Cortex of kidney (tissue), 1 donor: ENCODE measurements around the gene MICU2.

Source experiments
- DNase-seq: peaks from one replicate; lab custom pipeline; 2025; lab: John Stamatoyannopoulos, UW

MICU2 gene, protein sequence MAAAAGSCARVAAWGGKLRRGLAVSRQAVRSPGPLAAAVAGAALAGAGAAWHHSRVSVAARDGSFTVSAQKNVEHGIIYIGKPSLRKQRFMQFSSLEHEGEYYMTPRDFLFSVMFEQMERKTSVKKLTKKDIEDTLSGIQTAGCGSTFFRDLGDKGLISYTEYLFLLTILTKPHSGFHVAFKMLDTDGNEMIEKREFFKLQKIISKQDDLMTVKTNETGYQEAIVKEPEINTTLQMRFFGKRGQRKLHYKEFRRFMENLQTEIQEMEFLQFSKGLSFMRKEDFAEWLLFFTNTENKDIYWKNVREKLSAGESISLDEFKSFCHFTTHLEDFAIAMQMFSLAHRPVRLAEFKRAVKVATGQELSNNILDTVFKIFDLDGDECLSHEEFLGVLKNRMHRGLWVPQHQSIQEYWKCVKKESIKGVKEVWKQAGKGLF

DNA sequence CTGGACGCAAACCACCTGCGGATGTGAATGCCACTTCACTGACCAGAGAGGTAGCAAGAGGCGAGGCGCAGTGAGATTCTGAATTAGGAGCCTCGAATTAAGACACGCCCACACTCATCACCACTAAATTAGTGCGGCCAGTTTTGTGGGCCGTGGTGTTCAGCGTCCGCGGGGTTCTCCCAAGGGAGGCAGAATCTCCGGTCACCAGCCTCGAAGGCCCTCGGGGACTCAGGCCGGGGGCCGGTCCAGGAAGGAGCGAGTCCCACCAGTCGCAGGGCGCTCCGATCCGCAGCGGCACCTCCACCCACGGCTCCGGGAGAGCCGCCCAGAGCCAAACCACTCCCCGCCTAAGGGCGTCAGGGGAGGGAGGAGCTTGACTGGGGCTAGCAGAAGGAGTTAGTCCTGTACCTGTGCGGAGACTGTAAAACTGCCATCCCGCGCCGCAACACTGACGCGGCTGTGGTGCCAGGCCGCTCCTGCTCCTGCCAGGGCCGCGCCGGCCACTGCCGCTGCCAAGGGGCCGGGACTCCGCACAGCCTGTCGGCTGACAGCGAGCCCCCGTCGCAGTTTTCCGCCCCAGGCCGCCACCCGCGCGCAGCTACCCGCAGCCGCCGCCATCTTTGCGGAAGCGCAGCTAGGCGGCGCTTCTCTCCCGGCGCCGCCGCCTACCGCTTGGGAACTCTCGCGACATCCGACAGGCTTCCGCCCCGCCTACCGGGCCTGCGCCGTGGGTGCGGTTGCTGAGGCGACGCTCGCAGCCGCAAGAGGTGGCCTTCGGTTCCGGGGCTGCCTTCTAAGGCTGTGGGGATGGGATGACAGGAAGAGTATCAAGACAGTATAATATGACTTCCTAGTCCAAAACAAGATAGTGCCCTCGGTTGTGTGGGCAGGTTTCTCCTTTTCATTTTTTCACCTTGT lies at the start of gene MICU2:
TSS of gene MICU2 (minus strand) at position 640 of the 918 bp plus-strand sequence. CDS start at position 618, 22 bp downstream.
- peak; percentile 98 for DNase-seq

DNA sequence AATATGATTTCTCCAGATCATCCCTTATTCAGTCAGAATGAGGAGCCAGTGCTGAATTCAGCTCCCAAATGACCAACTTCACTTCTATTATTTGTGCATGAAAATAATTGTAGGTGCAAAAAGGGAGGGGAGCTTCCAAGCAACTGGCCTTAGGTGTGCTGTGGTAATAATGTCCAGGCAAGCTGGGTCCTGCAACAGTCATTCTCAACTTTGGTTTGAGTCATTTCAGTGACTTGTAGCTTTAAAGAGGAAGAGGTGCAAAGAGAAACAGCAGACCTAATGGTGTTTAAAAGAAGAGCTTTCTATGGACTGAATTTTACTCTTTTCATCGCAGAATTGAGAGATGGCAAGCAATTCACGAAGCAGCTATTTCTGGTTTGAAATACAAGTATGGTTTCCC lies 37.7 kb upstream of the MICU2 start:
- DNase-seq, result no peak

DNA sequence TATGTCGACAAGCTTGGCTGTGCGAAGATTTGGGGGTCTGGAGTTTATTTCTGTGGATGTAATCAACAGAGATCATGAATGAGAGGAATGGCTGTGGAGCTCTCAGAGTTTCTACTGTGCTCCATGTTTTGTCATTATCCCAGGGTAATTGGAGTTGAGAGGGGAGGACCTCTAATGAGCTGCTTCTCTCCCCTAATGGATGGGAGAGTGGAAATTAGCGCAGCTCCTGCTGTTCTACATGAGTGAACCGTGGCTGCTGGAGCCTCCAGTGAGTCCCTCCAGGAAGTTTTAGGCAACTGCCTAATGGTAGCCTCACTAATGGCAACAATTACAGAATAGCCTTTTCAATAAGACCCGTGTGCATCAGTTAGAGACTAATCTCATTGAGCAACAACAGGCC lies 35.6 kb upstream of the MICU2 start:
- no peak for DNase-seq

DNA sequence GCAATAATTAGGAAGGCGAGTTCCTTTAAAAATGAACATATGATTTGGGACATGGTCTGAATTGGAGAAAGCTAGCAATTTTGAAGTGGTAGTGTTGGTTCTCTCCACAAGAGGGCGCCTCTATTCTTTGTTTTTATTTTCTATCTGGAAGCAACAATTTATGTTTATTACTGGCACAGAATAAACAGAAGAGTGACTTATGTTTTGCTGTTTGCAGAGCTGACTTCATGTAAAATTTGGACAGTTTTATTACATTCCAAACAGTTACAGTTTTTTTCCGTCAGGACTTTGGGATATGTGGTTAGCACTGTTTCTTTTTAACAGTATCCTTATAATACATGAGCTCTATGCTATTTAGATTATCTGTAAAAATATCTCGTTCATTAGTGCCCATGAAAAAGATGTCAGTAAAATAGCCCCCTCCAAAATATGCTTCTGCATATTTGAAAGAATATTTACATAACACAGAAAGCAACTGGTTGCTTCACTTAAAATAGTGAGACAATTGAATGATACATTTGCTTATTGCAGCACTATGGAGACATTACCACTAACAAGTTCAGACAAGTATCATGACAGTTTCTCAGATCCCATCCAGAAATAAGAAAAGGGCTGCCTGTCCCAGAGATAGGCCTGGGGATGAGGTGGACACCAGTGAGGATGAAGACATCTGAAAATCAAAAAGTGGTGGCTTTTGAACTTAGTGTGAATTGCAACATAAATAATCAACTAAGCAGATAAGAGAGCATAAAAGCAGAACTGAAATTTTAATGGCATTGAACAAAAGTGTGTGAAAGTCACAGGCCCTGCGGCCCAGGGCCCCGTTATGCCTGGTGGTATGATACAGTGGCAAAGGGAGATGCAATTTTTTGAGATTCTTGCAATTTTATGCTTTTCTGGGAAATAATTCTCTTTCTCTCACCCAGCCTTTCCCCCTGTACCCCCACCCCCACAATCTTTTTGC lies 34.6 kb upstream of the MICU2 start:
- DNase-seq, result no peak

DNA sequence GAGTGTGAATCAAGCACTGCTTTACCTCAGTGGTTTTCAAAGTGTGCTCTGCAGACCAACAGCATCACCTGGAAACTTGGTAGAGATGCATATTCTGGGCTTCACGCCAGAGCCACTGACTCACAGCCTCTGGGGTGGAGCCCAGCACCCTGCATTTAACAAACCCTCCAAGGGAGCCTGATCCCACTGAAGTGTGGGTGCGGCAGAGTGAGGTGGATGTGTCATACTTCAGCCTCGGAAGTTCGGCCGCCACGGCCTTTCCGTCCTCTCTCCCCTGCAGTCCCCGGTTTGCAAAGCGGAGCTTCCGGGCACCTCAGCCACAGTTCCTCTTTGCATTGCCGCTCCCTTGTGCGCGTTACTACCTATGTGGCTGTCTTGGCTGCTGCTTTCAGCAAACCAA lies 33.3 kb upstream of the MICU2 start:
- no peak for DNase-seq

DNA sequence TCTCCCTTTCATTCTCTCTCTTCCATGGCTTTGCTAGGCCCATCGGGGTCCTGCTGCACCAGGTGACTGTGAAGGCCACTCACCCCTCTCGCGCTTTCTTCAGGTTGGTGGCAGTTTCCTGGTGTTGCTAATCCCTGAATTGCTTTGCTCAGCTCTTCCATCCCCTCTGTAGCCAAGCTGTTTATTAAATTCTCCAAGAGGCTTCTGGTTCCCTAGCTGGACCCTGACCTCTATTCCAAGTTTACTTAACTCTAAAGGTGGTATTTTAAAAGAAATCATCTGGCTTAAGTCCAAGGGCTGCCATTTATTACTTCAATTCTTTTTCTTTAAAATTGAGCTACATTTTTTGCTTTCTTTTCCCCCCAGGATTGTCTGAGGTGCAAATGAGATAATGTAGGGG lies 32.7 kb upstream of the MICU2 start:
- DNase-seq, result no peak

DNA sequence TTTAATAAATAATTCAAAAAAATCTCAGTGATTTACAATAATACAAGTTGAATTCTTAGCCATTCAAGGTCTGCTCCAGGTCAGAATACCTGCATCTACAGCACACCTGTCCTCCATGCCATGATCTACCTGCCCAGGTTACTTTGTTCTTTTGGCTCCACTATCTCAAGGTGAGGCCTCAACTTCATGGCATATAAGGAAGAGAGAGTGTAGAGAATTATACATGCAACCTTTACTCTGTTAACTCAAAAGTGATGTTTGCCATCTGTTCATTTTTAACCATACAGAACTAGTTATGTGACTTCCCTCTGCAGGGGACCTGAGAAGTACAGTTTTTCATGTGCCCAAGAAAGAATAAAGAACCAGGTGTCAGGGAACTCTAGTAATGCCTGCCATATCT lies 28.2 kb upstream of the MICU2 start:
- no peak for DNase-seq

DNA sequence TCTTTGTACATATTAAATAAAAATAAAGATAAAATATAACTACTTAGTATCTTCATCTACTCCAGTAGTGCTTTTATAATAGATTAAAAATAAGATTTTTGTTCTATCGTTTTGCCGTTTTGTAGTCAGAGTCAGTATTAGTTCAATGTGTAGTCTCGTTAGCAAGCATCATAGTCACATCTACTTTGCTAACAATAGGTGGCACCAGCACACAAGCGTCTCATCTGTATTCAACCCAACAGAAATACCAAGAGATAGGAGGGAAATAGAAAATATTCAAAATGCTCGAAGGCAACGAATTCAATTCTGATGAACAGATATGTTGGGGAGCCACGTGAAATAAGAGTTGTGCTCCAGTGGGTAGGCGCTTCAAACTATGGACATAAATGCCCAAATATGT lies 21.4 kb upstream of the MICU2 start:
- no peak for DNase-seq

DNA sequence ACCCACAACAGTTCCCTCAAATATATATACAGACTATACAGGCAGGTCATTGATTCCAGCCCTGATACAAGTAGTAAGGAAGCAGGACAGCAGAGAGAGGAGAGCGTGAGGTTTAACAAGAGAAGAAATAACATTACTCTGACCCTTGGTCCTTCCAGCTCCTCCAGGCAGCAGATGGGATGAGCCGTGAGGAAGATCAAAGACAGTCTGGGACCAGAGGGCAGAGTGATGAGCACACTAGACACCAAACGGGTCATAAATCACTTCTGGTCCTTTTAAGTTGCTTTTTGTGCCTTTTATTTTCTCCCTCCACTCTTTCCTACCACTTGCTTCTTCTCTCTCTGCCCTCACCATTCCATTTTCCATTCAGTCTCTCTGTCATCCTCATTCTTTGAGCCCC lies 16.9 kb upstream of the MICU2 start:
- no peak for DNase-seq

DNA sequence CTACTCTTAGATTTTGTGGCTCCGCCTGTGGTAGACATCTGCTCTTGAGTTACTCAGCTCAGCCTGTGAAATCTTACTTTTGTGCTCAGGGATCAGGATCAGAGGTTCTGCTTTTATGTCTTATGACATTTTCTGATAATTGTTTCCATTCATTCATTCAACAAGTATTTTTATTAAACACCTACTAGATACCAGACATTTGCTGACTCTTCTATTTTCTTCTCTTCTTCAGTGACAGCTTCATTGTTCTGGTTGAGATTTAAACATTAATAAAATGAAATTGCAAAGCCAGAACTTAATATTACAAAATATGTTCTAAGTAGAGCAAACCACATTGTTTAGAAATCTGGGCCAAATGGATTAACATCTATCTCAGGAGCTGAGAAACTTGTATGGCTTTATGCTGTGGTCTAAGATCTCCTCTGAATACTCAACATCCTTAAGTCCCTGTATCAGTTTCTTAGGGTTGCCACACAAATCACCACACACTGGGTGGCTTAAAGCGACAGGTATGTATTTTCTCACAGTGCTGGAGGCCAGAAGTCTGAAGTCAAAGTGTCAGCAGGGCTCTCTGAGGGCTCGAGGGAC lies 15.8 kb upstream of the MICU2 start:
- DNase-seq, result no peak

DNA sequence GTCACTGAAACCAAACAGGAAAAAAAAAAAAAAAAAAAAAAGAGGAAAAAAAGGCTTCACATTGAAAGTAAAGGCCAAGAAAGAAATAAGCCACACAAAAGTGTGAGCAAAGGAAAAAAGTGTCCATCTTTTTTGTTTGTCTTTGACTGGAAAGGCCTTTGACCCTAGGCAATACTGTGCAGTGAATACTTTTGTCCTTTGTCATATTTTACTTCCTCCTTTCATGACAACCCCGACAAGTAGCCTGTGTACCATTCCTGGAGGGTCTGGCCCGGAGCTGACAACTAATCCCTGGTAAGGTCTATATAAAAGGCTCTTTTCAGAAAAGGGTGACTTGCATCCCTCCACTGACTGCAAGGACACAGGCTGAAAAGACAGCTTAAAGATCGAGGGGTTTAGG lies 12.9 kb upstream of the MICU2 start:
- DNase-seq, result no peak

DNA sequence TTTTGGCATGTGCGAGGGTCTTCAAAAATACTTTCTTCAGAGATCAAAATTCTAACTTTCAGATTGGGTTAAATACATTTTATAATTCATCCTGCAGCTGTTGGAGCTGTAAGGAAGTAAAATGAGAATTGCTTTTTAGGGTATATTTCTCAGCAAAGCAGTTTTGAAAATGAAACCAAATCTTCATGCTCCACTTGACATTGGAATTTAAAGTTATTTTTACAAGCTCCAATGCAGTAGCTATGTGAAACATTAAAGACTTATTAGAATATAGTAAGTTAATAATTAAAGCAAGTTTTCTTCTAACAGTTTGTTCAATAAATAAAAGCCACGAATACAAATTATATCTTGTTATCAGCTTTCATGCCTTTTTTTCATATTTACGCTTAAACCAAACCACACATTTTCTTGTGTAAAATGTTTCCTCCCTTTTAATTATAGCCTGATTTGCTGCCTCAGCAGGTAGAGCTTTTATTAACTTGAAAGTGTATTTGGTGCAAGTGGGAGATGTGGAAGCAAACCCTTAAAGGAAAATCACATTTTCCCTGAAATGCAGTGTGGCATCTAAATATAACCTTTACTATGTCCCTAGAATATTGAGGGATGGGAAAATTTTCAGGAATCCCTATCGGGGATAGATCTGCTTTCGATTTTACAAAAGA lies 12.4 kb upstream of the MICU2 start:
- DNase-seq, result no peak

DNA sequence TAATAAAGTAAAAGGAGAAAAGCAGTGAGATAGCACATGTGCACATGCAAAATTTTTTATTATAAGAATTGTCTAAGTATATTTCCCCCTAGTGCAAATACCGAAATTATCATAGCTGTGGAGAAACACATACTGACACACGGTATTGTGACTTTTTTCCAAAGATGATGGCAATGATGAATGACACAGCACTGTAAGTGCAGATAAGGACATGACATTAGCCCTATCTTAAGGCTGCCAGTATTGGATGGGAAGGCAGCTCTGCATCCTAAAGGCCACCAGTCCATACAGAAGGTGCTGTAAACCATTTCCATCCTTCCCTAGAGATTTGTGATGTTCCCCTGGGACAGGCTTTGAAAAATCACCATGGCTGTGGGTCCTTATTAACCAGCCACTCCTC lies 11.5 kb upstream of the MICU2 start:
- DNase-seq, result no peak

DNA sequence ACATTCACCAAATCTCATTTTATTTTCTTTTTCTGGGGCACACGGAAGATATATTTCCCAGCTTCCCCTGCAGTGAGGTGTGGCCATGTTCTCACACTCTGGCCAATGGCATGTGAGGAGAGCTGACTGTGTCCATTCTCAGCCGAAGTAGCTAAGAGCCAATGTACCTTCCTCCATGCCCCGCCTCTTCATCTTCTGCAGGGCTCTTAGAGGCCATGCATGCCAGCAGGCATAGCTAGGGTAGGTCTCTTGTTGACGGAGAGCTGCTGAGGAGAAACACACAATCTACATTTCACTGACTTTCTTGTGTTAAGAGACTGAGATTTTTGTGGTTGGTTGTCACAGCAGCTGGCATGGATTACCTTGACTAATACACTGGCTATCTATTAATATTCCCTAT lies 9.8 kb upstream of the MICU2 start:
- no peak for DNase-seq

DNA sequence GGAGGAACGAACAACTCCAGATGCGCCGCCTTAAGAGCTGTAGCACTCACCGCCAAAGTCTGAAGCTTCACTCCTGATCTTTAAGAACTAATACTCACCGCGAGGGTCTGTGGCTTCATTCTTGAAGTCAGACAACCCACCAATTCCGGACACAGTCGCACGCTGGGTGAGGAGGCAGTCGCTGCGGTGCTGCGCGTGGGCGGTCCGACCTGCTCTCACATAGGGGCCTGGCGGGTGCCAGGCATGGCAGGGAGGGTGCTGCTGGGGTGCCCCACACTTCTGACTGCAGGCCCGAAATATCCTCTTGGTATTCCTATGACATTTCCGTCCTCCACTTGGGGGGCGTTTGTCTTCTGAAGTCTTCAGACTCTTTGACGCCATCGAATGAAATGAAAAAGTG lies 7.4 kb upstream of the MICU2 start:
- DNase-seq, result no peak

DNA sequence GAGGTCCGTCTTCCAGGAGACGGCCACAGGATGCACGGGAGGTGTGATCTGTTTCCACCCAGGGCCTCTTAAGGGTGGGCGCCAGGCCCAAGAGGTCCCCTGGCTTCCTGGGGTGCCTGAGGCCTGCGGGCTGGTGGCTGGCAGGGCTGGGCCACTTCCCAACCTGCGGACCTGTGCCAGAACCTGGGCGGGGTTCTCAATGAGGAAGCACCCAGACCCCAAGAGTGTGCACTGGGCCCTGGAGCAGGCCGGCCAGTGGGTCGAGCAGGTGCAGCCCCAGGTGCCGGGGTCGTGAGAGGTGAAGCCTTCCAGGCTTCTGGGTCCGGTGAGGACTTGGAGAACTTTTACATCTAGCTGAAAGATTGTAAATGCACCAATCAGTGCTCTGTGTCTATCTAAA lies 6.7 kb upstream of the MICU2 start:
- DNase-seq, result no peak

DNA sequence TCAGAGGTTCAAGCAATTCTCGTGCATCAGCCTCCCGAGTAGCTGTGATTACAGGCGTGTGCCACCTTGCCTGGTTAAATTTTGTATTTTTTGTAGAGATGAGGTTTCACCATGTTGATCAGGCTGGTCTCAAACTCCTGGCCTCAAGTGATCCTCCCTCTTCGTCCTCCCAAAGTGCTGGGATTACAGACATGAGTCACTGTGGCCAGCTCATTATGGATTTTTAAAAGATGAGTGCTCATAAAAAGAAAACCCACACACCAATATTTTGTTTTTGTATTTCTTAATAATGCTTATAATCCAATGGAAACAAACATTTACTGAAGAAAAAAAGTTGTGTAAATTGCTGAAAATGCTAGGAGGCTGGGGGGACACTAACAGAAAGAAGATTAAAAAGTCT lies 5.0 kb upstream of the MICU2 start:
- DNase-seq, result no peak

DNA sequence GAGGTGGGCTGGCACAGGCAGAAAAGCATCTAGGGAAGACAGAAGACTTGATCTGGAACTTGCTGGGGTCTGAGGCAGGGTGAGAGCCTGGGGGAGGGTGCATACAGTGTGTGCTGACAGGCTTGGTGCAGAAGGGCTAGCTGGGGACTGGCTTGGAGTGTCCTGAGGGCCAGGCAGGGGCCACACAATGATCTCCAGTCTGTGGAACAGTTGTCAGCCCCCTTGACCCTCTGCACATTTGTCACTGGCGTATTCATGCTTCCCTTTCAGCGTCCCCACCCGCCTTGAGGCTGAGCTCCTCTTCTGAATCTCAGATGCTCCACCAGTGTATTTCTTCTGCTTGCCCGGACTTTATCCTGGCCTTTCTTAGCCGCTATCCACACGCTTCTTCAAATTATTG lies 2.8 kb upstream of the MICU2 start:
- no peak for DNase-seq

DNA sequence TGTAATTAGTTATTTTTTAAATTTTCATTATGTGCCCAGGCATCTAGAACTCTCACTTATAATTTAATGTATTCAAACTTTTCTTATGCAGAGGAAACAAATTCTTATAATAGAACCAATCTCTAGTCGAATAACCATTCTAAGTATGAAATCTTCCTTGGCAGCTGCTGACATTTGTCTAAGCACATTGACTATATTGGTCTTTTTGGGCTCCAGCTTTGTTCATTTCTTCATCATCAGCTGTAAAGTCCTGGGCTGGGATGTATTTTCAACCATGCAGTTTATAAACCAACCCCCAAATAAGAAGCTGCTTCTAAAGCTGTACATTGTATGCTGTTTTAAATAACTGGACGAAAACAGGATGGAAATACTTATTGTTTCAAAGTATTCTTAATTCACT lies 2.3 kb upstream of the MICU2 start:
- no peak for DNase-seq

DNA sequence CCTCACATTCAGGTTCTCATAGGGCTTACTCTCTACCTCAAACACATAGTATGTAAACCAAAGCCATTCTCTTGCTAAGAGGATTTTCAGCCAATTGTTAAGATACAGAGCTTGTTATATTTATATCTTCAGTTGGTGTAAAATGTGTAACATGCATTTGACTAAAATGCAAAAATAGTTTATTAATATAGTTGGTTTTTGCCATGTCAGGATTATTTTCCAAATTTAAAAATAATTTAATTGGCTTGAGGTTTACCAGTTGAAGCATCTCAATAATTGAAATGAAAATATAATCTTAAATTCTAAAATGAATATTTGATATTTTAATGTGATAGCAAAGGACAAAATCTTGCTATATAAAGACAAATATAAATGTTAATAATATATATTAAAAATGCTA lies 7.2 kb downstream of the MICU2 start:
- DNase-seq, result no peak

DNA sequence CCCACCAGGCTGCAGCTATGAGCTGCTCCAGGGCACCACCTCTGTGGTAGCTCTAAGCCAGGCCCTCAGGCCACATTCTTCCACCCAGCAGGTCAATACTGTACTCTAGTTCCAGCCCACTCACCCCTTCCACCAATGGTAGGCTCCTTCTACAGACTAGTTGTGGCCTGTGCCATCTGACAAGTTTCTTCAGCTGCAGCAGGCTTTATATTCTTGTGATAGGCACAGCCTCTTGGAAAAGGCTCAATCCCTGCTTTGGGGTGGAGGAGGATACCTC lies 8.5 kb downstream of the MICU2 start:
- DNase-seq, result no peak
